Right lobe of liver (tissue), 4 donors: ENCODE measurements around the gene CDT1.

ENCODE experiments used
- CTCF ChIP-seq, 4 donors: fragments of 200-600 bp in 3 of 4; fragments of 450-650 bp in 1 of 4; IDR thresholded peaks; one replicate each; pipeline versions ENCODE4 v1.5.1 to v1.8.0; 2016 to 2022; ENCODE audit warnings: antibody characterized with exemption in 4 of 4, mild to moderate bottlenecking in 2 of 4
- POLR2A ChIP-seq: fragments of 450-650 bp; IDR thresholded peaks from one replicate; pipeline ENCODE4 v1.6.1; 2017; ENCODE audit warnings: antibody characterized with exemption, mild to moderate bottlenecking
- donor health status: DM: no; HTN: no; CAD: no.
- donor health status: DM: no; HTN: no; CAD: no.
- donor health status: DM: no; HTN: yes; CAD: no.

- TF ChIP-seq POLR2A (no peak), CTCF (IDR thresholded peaks at IDR 0.05) (no peak)
These were observed 23.2 kb upstream of the CDT1 start for GRCh38 chr16:88780142-88781062.
